GM21515 (cell line): ENCODE data around the gene GALNT9.

Experiments
- ATAC-seq: cut with Tn5 transposase; IDR thresholded peaks from one replicate; pipeline ENCODE4 v1.9.1; 2021; ENCODE audit not compliant: unreplicated experiment

Gene GALNT9

GRCh38 chr12:132162508-132163031 lies 166.8 kb downstream of the GALNT9 start:
- no peak for ATAC-seq

- no peak for ATAC-seq
Observed at GRCh38 chr12:132161796-132162507, 167.4 kb downstream of the GALNT9 start.

GRCh38 chr12:132161036-132161781 lies 168.2 kb downstream of the GALNT9 start:
- no peak for ATAC-seq

- ATAC-seq, result no peak
Observed at GRCh38 chr12:132160601-132161035, 168.8 kb downstream of the GALNT9 start.

DNA sequence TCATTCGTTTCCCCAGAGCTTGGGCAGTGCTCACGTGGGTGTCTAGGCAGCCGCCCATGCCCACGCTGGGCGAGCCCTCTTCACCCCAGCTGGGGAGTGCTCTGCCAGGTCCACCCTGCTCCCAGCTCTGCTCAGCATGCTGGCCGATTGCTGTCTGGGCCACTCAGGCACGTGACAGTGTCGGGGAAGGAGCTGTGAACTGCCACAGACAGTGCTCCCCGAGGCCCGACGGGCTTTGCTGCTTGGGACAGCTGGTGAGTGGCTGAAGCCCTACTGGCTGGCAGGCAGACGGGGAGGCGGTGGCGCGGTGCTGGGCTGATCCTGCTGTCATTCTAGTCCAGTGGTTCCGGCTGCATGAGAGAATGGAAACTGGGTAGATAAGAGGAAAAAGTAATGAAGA lies 169.4 kb downstream of the GALNT9 start:
- ATAC-seq, result no peak

GRCh38 chr12:132159555-132160003 lies 169.8 kb downstream of the GALNT9 start:
- ATAC-seq, result no peak

DNA sequence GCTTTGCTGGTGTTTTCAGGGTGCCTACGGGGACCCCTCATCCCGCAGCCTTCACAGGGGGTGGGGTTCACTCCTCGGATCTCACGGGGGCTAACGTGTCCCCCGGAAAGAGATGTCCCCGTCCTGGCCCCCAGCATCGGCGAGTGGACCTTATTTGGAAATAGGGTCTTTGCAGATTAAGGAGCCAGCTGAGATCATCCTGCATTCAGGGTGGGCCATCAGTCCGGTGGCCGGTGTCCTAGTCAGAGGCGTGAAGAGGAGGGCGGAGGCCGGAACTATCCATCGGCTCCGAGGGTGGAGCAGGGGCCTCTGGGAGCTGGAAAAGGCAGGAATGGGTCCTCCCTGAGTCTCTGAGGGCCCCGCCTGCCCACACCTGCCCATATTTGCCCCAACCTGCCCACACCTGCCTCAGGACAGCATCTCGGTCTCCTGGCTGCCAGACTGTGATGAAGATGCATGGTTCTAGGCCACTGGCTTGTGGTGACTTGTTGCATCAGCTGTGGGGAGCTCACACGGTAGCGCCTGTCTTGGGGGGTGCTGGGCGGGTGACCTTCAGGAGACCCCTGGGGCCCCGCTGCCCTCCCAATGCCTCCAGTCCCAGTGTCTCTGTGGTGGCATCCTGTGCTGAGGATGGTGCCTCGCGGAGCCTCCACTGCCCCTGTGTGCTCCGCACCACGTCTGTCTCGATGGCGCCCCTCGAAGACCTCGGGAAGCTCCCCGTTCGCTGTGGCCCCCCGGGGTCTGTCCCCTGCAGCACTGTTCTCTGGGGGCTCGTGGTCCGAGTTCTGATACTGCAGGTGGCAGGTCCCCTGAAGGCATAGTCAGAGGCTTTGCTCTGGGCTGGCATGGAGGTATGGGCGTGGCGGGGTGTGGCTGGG lies 170.5 kb downstream of the GALNT9 start:
- ATAC-seq, result no peak

GRCh38 chr12:132157733-132158409 lies 171.5 kb downstream of the GALNT9 start:
- no peak for ATAC-seq

- no peak for ATAC-seq
Observed at GRCh38 chr12:132156573-132157325, 172.6 kb downstream of the GALNT9 start.

DNA sequence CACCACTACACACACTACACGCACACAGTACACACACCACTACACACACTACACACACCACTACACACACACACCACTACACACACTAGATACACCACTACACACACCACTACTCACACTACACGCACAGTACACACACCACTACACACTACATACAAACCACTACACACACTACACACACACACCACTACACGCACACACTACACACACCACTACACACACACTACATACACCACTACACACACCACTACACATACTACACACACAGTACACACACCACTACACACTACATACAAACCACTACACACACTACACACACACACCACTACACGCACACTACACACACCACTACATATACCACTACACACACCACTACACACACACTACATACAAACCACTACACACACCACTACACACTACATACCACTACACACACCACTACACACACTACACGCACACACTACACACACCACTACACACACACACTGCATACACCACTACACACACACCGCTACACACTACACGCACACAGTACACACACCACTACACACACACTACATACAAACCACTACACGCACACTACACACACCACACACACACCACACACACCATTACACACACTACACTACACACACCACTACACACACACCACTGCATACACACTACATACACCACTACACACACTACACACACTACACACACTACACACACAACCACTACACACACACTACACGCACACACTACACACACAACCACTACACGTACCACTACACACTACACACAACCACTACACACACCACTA lies 173.4 kb downstream of the GALNT9 start:
- ATAC-seq, result no peak

GRCh38 chr12:132154941-132155770 lies 174.2 kb downstream of the GALNT9 start:
- ATAC-seq, result no peak

DNA sequence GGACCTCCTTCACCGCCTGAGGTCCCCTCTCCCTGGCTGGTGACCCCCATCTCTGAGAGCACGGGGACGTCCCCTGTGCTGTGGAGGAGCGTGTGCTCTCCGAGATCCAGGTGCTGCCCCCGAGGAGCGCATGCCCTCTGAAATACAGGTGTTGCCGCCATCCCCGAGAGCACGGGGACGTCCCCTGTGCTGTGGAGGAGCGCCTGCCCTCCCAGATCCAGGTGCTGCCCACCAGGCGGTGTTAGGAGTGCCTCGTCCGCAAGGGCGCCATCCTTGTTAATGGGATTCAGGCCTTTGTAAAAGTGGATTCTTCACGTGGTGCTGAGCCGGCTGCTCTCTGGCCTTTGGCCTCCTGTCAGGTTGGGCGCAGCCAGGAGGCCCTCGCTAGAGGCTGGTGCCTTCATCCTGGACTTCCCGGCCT lies 175.0 kb downstream of the GALNT9 start:
- ATAC-seq, result peak; percentile 18

DNA sequence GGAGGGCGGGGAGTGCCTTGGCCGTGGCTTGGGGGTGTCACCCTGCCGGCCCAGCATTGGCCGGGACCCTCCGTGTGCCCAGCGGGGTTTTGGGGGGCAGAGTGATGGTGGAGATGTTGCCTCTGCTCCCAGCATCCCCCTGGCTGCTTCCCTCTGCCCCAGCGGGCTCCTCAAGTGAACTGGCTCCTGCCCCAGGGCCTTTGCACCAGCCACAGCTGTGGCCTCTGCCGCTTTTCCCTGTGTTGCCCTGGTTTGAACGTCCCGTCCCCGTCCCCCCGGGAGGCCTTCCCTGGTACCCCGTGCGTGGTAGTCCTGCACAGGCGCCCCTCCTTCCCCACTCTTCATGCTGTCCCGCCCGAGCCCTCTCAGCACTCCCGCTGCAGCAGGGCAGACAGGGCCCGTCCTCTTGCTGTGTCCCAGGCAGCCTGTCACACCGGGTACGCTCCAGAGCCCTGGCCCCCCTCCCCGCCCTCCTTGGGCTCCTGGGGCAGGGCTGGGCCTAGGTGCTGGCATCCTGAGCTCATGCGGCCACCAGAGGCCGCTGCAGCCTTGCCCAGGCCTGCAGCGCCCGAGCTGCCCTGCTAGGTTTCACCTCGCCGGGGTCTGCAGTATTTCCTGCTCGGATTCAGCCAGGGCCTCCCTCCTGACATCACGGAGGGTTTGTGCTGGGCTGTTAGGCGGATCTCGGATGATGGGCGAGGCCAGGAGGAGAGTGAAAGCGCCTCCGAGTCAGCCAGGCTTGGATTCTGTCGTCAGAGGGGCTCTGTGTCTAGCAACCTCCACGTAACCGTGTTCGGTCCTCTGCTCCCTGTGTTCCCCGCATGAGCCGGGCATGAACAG lies 175.7 kb downstream of the GALNT9 start:
- peak; percentile 78 for ATAC-seq

DNA sequence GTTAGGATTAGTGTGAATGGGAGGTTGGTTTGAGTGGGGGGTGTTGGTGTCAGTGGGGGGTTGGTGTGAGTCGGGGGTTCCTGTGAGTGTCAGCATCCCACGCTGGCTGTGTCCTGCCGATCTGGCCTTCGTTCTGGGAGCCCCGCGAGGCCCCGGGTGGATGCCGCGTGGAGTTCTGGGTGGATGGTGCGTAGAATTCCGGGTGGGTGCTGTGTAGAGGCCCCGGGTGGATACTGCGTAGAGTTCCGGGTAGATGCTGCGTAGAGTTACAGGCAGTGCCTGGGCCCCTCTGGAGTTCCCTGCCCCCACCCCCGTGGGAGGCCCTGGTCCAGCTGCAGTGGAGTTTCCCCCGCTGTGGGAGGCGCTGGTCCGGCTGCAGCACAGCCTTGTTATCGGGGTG lies 176.4 kb downstream of the GALNT9 start:
- no peak for ATAC-seq

DNA sequence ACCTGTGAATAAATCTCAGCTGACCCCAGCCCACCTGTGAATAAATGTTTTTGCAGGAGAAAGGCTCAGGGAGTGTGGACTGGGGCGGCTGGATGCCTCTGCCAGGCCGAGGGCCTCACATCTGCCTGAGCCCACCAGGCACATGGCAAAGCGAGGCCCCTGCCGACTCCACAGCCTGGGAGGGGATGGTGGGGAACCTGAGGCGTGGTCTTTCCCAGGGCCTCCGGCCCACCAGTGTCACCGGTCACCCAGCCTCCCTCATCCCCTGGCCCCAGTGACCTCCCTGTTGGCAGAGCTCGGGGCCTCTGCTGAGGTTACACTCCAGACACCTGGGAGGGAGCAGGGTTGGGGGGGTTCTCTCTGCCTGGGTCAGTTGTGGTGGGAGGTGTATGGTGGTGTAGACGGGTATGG lies 177.0 kb downstream of the GALNT9 start:
- no peak for ATAC-seq

- no peak for ATAC-seq
Observed at GRCh38 chr12:132151766-132152410, 177.5 kb downstream of the GALNT9 start.
